Activated CD4-positive, alpha-beta T cell treated with anti-CD3 and anti-CD28 coated beads, Interleukin-2, amount 50 U/mL, for 24 hours (primary cell): ENCODE measurements around the gene CXCL16.

Source experiments
- DNase-seq, 2 donors: peaks; one replicate each; pipeline ENCODE4 v3.0.0-alpha.2; 2020; ENCODE audit warnings: low read depth in 1 of 2, low spot score in 1 of 2

Gene CXCL16

GRCh38 chr17:4739122-4740024 is at the start of gene CXCL16, which contains the start of gene ZMYND15:
TSS of gene CXCL16 (minus strand) at chr17:4739928. CDS start at chr17:4739339, 589 bp downstream.
TSS of gene ZMYND15 (plus strand) at chr17:4739833. CDS start at chr17:4740549, 716 bp downstream.
- no peak for DNase-seq

- no peak for DNase-seq
Observed at GRCh38 chr17:4788807-4789700, 49.3 kb upstream of the CXCL16 start, which contains the start of gene GLTPD2. TSS of gene GLTPD2 (plus strand) at chr17:4788964. CDS start at chr17:4789012, 48 bp downstream.

GRCh38 chr17:4788159-4788806 is 48.6 kb upstream of the CXCL16 start:
- DNase-seq, result no peak

- no peak for DNase-seq
Observed at GRCh38 chr17:4786516-4786915, 46.8 kb upstream of the CXCL16 start.

GRCh38 chr17:4786106-4786511 is 46.4 kb upstream of the CXCL16 start, which contains the start of gene VMO1:
TSS of gene VMO1 (minus strand) at chr17:4786364. CDS start at chr17:4786352, 12 bp downstream.
- DNase-seq, result no peak

GRCh38 chr17:4785311-4786105 is 45.8 kb upstream of the CXCL16 start:
- no peak for DNase-seq

GRCh38 chr17:4782652-4783051 is 42.9 kb upstream of the CXCL16 start:
- DNase-seq, result no peak

GRCh38 chr17:4780325-4780955 is 40.7 kb upstream of the CXCL16 start:
- no peak for DNase-seq

- DNase-seq, result no peak
Observed at GRCh38 chr17:4777969-4778760, 38.4 kb upstream of the CXCL16 start.

- no peak for DNase-seq
Observed at GRCh38 chr17:4772235-4772613, 32.5 kb upstream of the CXCL16 start.

- DNase-seq, result no peak
Observed at GRCh38 chr17:4771519-4772234, 31.9 kb upstream of the CXCL16 start, which contains the start of gene TM4SF5. TSS of gene TM4SF5 (plus strand) at chr17:4771886. CDS start at chr17:4771923, 37 bp downstream.

GRCh38 chr17:4769628-4770027 is 29.9 kb upstream of the CXCL16 start:
- DNase-seq, result no peak

GRCh38 chr17:4768298-4768697 is 28.6 kb upstream of the CXCL16 start:
- DNase-seq, result no peak

- no peak for DNase-seq
Observed at GRCh38 chr17:4766723-4767122, 27.0 kb upstream of the CXCL16 start.

GRCh38 chr17:4766201-4766600 is 26.5 kb upstream of the CXCL16 start:
- no peak for DNase-seq

GRCh38 chr17:4764595-4764994 is 24.9 kb upstream of the CXCL16 start:
- no peak for DNase-seq

GRCh38 chr17:4759776-4760236 is 20.1 kb upstream of the CXCL16 start:
- DNase-seq, result no peak

- DNase-seq, result no peak
Observed at GRCh38 chr17:4753392-4753791, 13.7 kb upstream of the CXCL16 start.
